BE2C (cell line): ENCODE data around the gene SMPD3. TPM values are rescaled to one million over a fixed set of nuclear protein-coding genes. Genes with fewer than 3 reads are reported as not detected.
"Not testable (repeated sequence)": the region's sequence is repeated elsewhere in the genome, so short reads cannot be mapped to it uniquely, and the experiment has no call there.

ENCODE experiments used
- DNase-seq: peaks from one replicate; pipeline ENCODE4 v3.0.0-alpha.2; 2020
- H3K27me3 ChIP-seq: fragments of 250-450 bp; sonication (Bioruptor Pico); 2 replicates; pipeline ENCODE4 v1.5.1; 2020; ENCODE audit warnings: mild to moderate bottlenecking
- H3K36me3 ChIP-seq: fragments of 250-450 bp; sonication (Bioruptor Pico); 2 replicates; pipeline ENCODE4 v1.5.1; 2020; ENCODE audit warnings: mild to moderate bottlenecking
- H3K4me1 ChIP-seq: fragments of 250-450 bp; sonication (Bioruptor Pico); 2 replicates; pipeline ENCODE4 v1.5.1; 2020
- H3K4me3 ChIP-seq: 2 replicates; pipeline ENCODE4 v1.5.1; 2011; ENCODE audit warnings: low read depth, low read length
- H3K9me3 ChIP-seq: fragments of 250-450 bp; sonication (Bioruptor Pico); 2 replicates; pipeline ENCODE4 v1.5.1; 2020
- CTCF ChIP-seq: IDR thresholded peaks from 2 replicates; pipeline ENCODE4 v1.5.1; 2012; ENCODE audit warnings: mild to moderate bottlenecking, low read depth, low read length
- polyA plus RNA-seq: library from polyadenylated mRNA; unstranded; fragments of >200 nt; gene quantifications from one replicate; pipeline ENCODE4 v1.2.1, GENCODE V29; 2012; ENCODE audit warnings: low read depth, missing spikeins; ENCODE audit not compliant: insufficient read length, insufficient read depth

SMPD3 gene
- 17.9 TPM for polyA plus RNA-seq

DNA sequence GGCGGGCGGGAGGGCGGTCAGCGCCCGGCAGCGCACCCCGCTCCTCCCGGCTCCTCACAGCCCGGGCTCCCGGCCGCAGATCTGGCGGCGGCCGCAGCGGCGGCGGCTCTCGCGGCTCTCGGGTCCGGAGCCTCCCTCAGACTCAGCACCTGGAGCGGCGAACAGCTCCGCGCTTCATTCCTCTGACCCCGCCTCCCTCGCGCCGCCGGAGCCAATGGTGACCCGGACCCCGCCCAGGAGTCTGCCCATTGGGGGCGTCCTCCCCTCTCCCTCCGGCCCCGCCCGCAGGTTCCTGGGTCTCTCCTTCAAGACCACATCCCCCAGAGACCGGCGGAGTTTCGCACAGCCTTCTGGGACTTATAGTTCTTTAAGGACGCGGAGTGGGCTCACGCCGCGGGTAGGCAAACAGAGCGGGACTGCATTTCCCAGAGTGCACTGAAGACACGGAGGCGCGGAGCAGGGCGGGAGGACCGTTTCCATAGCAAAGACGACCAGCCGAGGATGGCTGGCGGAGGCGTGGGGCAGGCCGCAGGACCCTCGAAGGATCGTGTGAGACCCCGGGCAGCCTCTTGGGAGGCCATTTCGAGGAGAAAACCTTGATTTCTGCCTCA is at the start of gene SMPD3:
SMPD3 (minus strand) TSS at position 149 of the 611 bp plus-strand sequence. CDS start 76,327 bp downstream, outside the sequence.
- TF ChIP-seq CTCF = no peak
- DNase-seq = peak; percentile 100
- Histone ChIP-seq H3K27me3 (peaks cover 20% of the 10 kb centered on the region), H3K4me1 (peaks cover 2% of the 10 kb centered on the region; the same call in 1 of the 2 replicates), H3K36me3 (no peaks in the 10 kb centered on the region), H3K9me3 (no peaks in the 10 kb centered on the region), H3K4me3 (peak within 1 kb of the TSS; percentile 65)

- Histone ChIP-seq H3K4me1 (peaks cover 11% of the 10 kb centered on the region), H3K27me3 (no peaks in the 10 kb centered on the region), H3K4me3 (peak overlapping the region; percentile 30), H3K9me3 (no peaks in the 10 kb centered on the region), H3K36me3 (no peaks in the 10 kb centered on the region)
- DNase-seq = peak; percentile 78
- no peak for TF ChIP-seq CTCF
Measured at GRCh38 chr16:68496689-68497088, 48.4 kb upstream of the SMPD3 start.

- not testable (repeated sequence) for DNase-seq, H3K9me3 ChIP-seq, H3K36me3 ChIP-seq, H3K27me3 ChIP-seq, H3K4me3 ChIP-seq
- H3K4me1 ChIP-seq = peaks cover 11% of the 10 kb centered on the region
Measured at GRCh38 chr16:68494261-68494660, 46.0 kb upstream of the SMPD3 start.

- Histone ChIP-seq H3K36me3 (no peaks in the 10 kb centered on the region), H3K4me1 (peaks cover 6% of the 10 kb centered on the region), H3K27me3 (no peaks in the 10 kb centered on the region), H3K9me3 (no peaks in the 10 kb centered on the region), H3K4me3 (no peak overlapping the region)
- TF ChIP-seq CTCF = no peak
- no peak for DNase-seq
Measured at GRCh38 chr16:68493412-68494070, 45.2 kb upstream of the SMPD3 start.

DNA sequence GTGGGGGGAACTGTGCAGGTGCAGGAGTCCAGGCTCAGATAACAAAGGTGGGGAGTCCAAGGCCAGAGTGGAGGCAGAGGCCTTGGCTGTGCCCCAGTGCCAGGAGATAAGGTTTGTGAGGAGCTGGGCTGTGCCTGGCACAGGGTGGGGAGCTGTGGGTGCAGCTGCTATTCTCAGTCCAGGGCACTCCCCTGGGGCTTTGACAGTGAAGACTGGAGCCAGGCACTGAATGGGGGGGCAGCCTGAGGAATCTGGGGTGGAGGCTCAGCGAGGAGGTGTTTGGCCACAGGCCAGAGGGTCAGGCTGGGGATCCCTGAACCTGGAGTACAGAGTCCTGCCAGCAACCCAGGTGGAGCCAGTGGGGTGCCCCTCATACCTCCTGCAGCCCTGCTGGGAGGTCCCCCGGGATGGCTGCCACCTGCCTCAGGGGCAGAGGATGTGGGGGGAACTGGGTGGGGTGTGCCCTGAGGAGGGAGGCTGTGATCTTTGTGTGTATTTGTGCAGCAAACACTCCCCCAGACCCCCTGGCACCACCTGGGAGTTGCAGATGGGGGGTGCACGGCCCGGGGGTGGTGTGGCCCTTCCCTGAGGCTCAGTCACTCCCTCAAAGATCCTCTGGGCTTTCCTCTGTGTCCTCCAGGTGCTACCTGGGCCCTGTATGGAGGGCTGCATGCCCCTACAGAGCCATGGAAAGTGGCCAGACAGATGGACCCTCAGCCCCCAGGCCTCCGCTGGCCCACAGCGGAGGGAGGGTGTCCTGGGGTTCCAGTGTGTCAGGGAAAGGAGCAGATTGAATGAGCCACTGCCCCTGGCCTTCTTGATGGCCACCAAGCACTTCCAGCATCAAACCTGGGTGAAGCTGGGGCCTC is 44.5 kb upstream of the SMPD3 start:
- H3K36me3 ChIP-seq = no peaks in the 10 kb centered on the region
- DNase-seq = no peak
- TF ChIP-seq CTCF = no peak
- no peak overlapping the region for H3K4me3 ChIP-seq
- peaks cover 6% of the 10 kb centered on the region for H3K4me1 ChIP-seq
- no peaks in the 10 kb centered on the region for H3K27me3 ChIP-seq
- H3K9me3 ChIP-seq = no peaks in the 10 kb centered on the region; the same call in 1 of the 2 replicates

DNA sequence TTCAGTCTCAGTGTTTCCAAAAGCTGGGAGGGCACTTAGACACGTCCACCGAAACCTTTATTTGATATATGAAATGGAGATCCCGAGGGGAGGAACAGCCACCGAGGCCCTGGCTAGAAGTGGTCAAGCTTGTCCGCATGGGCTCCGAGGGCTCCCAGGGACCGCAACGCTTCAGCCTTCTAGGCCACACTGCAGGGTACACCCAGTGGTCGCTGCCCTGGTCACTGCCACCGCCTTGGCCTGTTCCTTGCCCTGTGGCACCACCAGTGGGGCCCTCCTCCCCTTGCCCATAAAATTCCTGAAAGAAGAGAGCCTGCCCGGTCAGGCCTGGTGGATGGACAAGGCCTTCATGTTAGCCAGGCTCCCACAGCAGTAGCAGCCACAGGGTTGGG is 43.8 kb upstream of the SMPD3 start:
- Histone ChIP-seq H3K4me3 (no peak overlapping the region), H3K4me1 (peaks cover 5% of the 10 kb centered on the region), H3K9me3 (no peaks in the 10 kb centered on the region; the same call in 1 of the 2 replicates), H3K36me3 (no peaks in the 10 kb centered on the region), H3K27me3 (no peaks in the 10 kb centered on the region)
- no peak for DNase-seq
- TF ChIP-seq CTCF = no peak
